ENCODE data around the gene IL6ST.

DNA sequence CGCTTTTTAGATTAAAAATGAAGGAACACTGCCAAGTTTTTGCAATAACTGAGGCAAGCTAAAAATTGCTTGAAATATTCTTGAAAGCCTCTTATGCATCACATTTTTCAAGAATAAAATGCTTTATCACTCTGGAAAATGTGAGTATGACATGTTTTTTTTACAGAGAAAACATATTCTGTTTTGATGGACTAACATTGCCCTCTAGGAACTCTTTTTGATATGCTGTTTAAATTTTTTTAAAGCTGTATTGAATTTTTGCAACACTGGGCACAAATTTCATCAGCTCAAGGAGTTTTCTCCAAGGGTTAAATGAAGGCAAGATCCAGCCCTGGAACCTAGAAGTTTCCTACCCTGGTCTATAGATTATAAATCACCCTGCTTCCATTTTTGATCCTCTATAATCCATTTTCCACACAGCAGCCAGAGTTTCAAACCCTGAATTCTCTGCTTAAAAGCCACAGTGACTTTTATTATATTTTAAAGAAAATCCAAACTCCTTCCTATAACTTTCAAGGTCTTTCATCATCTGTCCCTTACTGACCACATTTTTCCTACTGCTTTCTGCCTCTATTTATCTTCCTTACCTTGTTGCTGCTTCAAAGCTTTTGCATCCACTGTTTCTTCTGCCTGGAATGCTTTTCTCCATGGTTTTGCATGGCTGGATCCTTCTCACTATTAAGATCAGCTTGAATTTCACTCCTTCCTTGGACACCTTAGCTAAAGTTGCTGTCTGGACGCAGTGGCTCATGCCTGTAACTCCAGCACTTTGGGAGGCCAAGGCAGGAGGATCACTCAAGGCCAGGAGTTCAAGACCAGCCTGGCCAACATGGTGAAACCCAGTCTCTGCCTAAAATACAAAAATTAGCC is 82.7 kb downstream of the IL6ST start:
- TF ChIP-seq CTCF (IDR thresholded peaks at IDR 0.05) (no peak), POLR2A (IDR thresholded peaks at IDR 0.05) (no peak)
